ENCODE results near the gene ENTREP1.

- no peak for TF ChIP-seq SMC3 (IDR thresholded peaks at IDR 0.05; ENCODE audit: low read depth, low read length)
- TF ChIP-seq, protein P1, sequence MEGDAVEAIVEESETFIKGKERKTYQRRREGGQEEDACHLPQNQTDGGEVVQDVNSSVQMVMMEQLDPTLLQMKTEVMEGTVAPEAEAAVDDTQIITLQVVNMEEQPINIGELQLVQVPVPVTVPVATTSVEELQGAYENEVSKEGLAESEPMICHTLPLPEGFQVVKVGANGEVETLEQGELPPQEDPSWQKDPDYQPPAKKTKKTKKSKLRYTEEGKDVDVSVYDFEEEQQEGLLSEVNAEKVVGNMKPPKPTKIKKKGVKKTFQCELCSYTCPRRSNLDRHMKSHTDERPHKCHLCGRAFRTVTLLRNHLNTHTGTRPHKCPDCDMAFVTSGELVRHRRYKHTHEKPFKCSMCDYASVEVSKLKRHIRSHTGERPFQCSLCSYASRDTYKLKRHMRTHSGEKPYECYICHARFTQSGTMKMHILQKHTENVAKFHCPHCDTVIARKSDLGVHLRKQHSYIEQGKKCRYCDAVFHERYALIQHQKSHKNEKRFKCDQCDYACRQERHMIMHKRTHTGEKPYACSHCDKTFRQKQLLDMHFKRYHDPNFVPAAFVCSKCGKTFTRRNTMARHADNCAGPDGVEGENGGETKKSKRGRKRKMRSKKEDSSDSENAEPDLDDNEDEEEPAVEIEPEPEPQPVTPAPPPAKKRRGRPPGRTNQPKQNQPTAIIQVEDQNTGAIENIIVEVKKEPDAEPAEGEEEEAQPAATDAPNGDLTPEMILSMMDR (conservative IDR thresholded peaks at IDR 0.05; ENCODE audit: low read depth, low read length) = no peak
- TF ChIP-seq POLR2A (IDR thresholded peaks at IDR 0.05; ENCODE audit: low read depth, low read length) = no peak
- TF ChIP-seq CEBPB (IDR thresholded peaks at IDR 0.05; ENCODE audit: low read depth, low read length) = no peak
- no peak for TF ChIP-seq USF2 (IDR thresholded peaks at IDR 0.05; ENCODE audit: low read depth, low read length)
- no peak for TF ChIP-seq RCOR1 (IDR thresholded peaks at IDR 0.05; ENCODE audit: insufficient replicate concordance, low read length)
- TF ChIP-seq MXI1 (IDR thresholded peaks at IDR 0.05; ENCODE audit: borderline replicate concordance, low read depth, low read length) = no peak
- no peak for TF ChIP-seq RFX5 (IDR thresholded peaks at IDR 0.05; ENCODE audit: low read depth, low read length)
- TF ChIP-seq BHLHE40 (IDR thresholded peaks at IDR 0.05; ENCODE audit: low read depth, low read length) = no peak
- TF ChIP-seq, protein P2, sequence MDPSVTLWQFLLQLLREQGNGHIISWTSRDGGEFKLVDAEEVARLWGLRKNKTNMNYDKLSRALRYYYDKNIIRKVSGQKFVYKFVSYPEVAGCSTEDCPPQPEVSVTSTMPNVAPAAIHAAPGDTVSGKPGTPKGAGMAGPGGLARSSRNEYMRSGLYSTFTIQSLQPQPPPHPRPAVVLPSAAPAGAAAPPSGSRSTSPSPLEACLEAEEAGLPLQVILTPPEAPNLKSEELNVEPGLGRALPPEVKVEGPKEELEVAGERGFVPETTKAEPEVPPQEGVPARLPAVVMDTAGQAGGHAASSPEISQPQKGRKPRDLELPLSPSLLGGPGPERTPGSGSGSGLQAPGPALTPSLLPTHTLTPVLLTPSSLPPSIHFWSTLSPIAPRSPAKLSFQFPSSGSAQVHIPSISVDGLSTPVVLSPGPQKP (IDR thresholded peaks at IDR 0.05; ENCODE audit: borderline replicate concordance, low read depth, low read length) = no peak
- TF ChIP-seq MAZ (IDR thresholded peaks at IDR 0.05; ENCODE audit: borderline replicate concordance, low read depth, low read length) = no peak
- TF ChIP-seq RAD21 (IDR thresholded peaks at IDR 0.05; ENCODE audit: low read length) = no peak
- TF ChIP-seq MAFK (IDR thresholded peaks at IDR 0.05; ENCODE audit: low read depth, low read length) = no peak
Measured at GRCh38 chr9:69364510-69365150, 39.6 kb downstream of the ENTREP1 start.

All from IMR-90 (cell line).